Osteoblast (primary cell): Measurements from ENCODE around the gene LSM14B. TPM values are rescaled to one million over a fixed set of nuclear protein-coding genes. Genes with fewer than 3 reads are reported as not detected.

Experiments used
- DNase-seq: peaks from one replicate; pipeline ENCODE4 v3.0.0; 2011; ENCODE audit warnings: low spot score, mixed read lengths; ENCODE audit not compliant: insufficient read length; ENCODE audit errors: missing footprints
- H2AFZ ChIP-seq: 2 replicates; pipeline ENCODE4 v1.6.0; 2011; ENCODE audit warnings: mild to moderate bottlenecking, low read length
- H3K27ac ChIP-seq: 2 replicates; pipeline ENCODE4 v1.5.1; 2011; ENCODE audit warnings: mild to moderate bottlenecking, low read depth, low read length, moderate library complexity
- H3K27me3 ChIP-seq: 2 replicates; pipeline ENCODE4 v1.6.0; 2012; ENCODE audit warnings: mild to moderate bottlenecking, control low read depth, inconsistent platforms, low read length, moderate library complexity; ENCODE audit not compliant: insufficient read depth
- H3K36me3 ChIP-seq: 2 replicates; pipeline ENCODE4 v1.5.1; 2011; ENCODE audit warnings: mild to moderate bottlenecking, low read length, control low read depth, moderate library complexity; ENCODE audit not compliant: insufficient read depth
- H3K4me1 ChIP-seq: 2 replicates; pipeline ENCODE4 v1.5.1; 2011; ENCODE audit warnings: mild to moderate bottlenecking, low read length, control low read depth, moderate library complexity; ENCODE audit not compliant: insufficient read depth
- H3K4me2 ChIP-seq: 2 replicates; pipeline ENCODE4 v1.6.0; 2011; ENCODE audit warnings: mild to moderate bottlenecking, low read length; ENCODE audit not compliant: insufficient read depth
- H3K4me3 ChIP-seq: fragments of 200-600 bp; sonication (generic); 3 replicates; pipeline ENCODE4 v1.5.1; 2012; ENCODE audit warnings: mild to moderate bottlenecking, low read length, inconsistent platforms; ENCODE audit not compliant: insufficient read depth
- H3K79me2 ChIP-seq: 2 replicates; pipeline ENCODE4 v1.6.0; 2012; ENCODE audit warnings: mild to moderate bottlenecking, low read length, control low read depth, inconsistent platforms; ENCODE audit not compliant: insufficient read depth
- H3K9me3 ChIP-seq: 2 replicates; pipeline ENCODE4 v1.5.1; 2011; ENCODE audit warnings: low read depth, low read length, control low read depth
- H4K20me1 ChIP-seq: 2 replicates; pipeline ENCODE4 v1.6.0; 2012; ENCODE audit warnings: mild to moderate bottlenecking, low read length, control low read depth; ENCODE audit not compliant: insufficient read depth
- CTCF ChIP-seq: IDR thresholded peaks from 2 replicates; pipeline ENCODE4 v1.5.1; 2011; ENCODE audit warnings: mild to moderate bottlenecking, low read depth, low read length, moderate library complexity; ENCODE audit errors: extremely low read depth
- total RNA-seq: library from RNA; depleted of rRNA; stranded (reverse); fragments of >200 nt; gene quantifications from 2 replicates; pipeline ENCODE4 v1.2.3, GENCODE V29; 2012

LSM14B gene
- total RNA-seq, 1 donor: 48.5 TPM

DNA sequence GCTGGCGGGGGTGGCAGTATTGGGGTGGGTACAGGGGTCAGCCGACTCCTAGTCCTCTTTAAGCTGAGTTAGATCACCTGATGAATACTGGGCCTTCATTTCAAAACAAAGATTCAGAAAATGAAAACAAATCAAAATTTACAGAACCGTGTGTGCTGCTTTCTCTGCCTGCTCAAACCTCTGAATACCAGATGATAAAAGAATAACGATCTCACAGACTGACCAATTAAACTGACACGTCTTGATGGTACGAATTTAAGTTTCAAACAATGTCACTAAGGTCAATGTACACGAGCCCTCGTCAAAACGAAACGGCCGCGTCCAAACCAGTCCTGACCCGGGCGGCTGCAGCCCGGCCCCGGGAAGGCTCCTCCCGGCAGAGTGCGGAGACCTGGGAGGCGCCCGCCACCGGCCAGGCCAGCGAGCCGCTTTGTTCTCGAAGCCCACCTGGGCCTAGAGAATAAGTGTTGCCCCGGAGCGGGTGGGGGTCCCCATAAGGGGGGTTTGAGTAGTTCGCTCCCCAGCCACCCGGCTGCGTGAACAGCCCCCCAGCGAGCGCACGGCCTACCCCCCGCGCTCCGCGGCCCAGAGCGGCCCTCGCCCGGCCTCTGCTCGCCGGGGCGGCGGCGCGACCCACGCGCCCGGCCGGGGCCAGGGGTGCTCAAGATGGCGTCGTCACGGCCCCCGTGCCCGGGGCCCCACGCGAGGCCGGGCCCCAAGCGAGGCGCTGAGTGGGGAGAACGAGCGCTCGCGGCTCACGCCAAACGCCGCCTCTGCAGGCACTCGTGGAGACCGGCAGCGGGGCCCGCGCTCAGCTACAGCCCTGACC, 20.2 kb downstream of the LSM14B start:
- Histone ChIP-seq H3K27ac (peak overlapping the region; percentile 69), H3K79me2 (peaks cover 89% of the 10 kb centered on the region), H3K4me1 (peaks cover 24% of the 10 kb centered on the region), H3K9me3 (no peaks in the 10 kb centered on the region), H4K20me1 (peaks cover 80% of the 10 kb centered on the region), H2AFZ (no peak overlapping the region), H3K36me3 (peaks cover 36% of the 10 kb centered on the region), H3K4me2 (peak overlapping the region; percentile 93), H3K27me3 (no peaks in the 10 kb centered on the region), H3K4me3 (peak overlapping the region; percentile 85)
- TF ChIP-seq CTCF: no peak
- peak; percentile 90 for DNase-seq

DNA sequence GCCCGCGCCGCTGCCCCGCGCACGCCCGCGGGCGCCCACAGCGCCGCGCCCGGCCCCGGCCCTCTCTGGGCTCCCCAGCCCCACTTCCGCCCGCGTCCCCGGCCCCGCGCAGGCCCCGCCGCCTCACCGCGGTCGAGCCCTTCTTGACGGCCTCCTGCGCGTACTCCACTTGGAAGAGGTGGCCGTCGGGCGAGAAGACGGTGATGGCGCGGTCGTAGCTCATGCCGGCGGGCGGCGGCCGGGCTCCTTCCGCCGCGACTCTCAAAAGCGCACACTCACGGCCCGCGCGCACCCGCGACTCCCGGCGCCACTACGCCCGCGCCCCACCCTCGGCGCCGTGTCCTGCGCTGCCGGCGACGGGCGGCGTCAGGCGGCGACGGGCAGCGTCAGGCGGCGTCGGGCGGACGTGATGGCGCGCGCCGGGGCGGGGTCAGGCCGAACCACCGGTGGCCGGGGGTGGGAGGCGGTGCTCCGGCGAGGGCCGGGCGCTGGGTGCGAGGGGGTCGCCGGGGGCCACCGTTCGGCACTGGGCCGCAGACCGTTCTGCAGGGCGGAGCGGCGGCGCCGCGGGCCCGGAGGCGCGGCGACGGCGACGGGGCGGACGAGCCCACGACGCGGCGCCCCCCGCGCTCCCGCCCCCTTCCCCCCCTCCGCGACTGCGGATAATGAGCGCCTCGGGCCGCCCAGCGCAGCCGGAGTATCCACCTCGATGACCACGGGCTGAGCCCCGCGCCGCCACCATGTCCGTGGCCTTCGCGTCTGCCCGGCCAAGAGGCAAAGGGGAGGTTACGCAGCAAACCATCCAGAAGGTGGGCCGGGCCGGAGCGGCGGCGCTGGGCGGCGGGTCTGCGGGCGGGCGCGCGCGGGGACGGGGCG, 21.0 kb downstream of the LSM14B start, which contains the start of the genes PSMA7 and SS18L1:
PSMA7 (minus strand) TSS at position 314 of the 876 bp plus-strand sequence; CDS start at position 223, 91 bp downstream.
SS18L1 (plus strand) TSS at position 689 of the 876 bp plus-strand sequence; CDS start at position 741, 52 bp downstream.
- Histone ChIP-seq H3K27me3 (no peaks in the 10 kb centered on the region), H3K4me1 (peaks cover 24% of the 10 kb centered on the region), H3K36me3 (peaks cover 28% of the 10 kb centered on the region), H2AFZ (peak within 1 kb of the TSS; percentile 41), H4K20me1 (peaks cover 77% of the 10 kb centered on the region), H3K27ac (peak within 1 kb of the TSS; percentile 69), H3K9me3 (no peaks in the 10 kb centered on the region), H3K4me3 (peak within 1 kb of the TSS; percentile 85), H3K79me2 (peaks cover 88% of the 10 kb centered on the region), H3K4me2 (peak within 1 kb of the TSS; percentile 93)
- DNase-seq: peak; percentile 100
- no peak for TF ChIP-seq CTCF

DNA sequence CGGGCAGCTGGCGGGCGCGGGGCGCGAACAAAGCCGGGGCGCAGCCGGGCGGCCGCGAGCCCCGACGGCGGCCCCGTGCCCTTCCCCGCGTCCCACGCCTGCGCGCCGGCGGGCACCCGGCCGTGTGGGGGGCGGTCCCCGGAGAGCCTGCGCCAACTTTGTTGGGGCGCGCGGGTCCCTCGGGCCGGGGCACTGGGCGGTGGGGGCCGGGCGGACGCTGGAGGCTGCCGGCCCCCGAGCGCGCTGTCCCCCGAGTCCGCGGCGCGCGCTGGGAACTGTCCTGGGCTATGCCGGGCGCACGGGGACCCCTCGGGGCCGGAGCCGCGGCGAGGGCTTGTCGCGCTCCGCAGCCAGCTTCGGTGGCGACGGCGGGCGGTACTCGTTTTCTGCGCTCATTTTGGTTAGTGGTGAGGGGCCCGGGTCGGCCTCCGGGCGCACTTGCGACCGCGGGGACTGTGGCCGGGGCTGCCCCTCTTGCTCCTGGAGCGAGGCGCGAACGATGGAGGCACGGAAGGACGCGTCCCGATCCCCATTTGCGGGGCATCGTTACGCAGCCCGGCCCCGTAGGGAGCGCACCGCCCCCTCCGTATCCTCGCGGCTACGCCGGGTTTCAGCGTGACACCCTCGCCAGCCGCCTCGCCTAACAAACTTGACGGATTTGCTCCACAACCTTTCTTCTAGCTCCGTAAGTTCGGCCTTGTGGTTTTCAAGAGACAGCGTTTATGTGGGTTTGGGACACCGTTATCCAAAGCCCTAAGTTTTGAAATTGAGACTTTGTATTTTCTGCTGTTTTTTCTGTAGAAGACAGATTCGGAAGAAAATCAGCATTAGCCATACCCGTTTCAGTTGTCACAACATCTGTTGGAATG, 21.9 kb downstream of the LSM14B start:
- Histone ChIP-seq H3K36me3 (peaks cover 20% of the 10 kb centered on the region), H3K27me3 (no peaks in the 10 kb centered on the region), H3K79me2 (peaks cover 90% of the 10 kb centered on the region), H3K27ac (peak overlapping the region; percentile 40), H4K20me1 (peaks cover 78% of the 10 kb centered on the region), H3K4me1 (peaks cover 24% of the 10 kb centered on the region), H3K4me3 (peak overlapping the region; percentile 85), H2AFZ (peak overlapping the region; percentile 11), H3K4me2 (peak overlapping the region; percentile 84), H3K9me3 (no peaks in the 10 kb centered on the region)
- DNase-seq: peak; percentile 95
- no peak for TF ChIP-seq CTCF
